HT-29 (cell line): ENCODE data around the gene HVCN1. TPM values are rescaled to one million over a fixed set of nuclear protein-coding genes. Genes with fewer than 3 reads are reported as not detected.

Experiments used
- DNase-seq: peaks from one replicate; pipeline ENCODE4 v3.0.0-alpha.2; 2015; ENCODE audit warnings: low spot score
- total RNA-seq: library from RNA; depleted of rRNA; stranded (reverse); fragments of >200 nt; shearing (Covaris generic); gene quantifications from 2 replicates; pipeline ENCODE4 v1.2.3, GENCODE V29; 2014

HVCN1 gene
- total RNA-seq, 1 experiment from 2014 or later, result not detected

DNA sequence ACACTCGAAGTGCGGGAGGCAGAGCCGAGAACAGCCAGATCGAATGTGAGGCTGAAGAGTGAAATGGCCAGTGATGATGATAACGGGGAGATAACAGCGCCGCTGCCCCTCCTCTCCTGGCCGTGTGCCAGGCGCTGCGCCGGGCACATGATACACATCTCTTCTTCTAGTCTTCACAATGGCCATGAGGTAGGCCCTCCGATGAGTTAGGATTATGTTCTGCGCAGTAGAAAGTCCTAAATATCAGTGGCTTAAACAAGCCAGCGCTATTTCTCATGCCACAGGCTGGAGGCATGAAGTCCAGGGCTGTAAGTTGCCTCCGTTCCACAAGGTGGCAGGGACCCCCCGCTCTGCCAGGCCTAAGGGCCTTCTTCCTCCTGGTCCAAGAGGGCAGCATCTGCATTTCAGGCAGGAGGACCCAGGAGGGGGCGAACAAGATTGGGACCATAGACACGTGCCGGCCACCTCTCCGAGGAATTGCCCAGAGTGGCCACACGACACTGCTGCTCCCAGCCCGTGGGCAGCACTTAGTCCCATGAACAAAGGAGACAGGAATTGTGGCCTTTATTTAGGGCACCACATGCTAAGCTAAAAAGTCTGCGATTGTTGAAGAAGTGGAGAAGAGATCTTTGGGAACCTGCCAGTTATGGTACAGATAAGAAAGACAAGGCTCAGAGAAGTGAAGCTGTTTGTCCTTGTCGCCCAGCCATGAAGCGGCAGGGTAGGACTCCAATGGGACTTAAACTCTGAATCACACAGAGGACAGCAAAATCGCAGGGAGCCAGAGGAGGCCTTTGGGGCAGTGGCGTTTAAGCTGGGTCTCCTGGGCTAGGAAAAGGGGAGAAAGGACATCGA is 10.9 kb upstream of the HVCN1 start:
- no peak for DNase-seq

DNA sequence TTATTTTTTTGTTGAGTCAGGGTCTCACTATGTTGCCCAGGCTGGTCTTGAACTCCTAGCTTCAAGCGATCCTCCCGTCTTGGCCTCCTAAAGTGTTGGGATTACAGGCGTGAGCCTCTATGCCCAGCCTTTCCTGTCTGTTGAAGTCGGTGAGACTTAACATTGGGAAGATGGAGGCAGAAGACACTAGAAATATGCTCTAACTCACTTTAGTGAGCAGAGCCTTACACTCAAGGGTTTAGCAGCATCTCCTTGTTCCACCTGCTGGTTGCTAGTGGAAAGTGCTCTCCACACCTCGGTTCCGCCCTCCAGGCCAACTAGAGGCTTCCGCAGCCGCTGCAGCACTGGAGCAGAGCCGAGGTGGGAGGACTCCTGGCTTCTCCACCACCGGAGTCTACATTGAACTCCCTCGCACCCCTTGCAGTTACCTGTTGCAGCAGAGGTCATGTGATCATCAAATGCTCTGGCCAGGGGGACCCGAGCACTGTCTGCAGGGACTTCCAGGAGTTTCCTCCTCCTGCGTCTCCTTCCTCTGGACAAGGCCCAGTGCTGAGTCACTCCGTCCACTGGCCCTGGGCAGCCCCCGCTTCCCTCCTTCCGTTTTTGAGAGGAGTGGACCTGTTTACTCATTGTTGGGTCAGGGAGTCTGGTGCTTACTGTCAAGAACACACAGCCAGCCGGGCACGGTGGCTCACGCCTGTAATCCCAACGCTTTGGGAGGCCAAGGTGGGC is 9.4 kb upstream of the HVCN1 start:
- peak; percentile 92 for DNase-seq

DNA sequence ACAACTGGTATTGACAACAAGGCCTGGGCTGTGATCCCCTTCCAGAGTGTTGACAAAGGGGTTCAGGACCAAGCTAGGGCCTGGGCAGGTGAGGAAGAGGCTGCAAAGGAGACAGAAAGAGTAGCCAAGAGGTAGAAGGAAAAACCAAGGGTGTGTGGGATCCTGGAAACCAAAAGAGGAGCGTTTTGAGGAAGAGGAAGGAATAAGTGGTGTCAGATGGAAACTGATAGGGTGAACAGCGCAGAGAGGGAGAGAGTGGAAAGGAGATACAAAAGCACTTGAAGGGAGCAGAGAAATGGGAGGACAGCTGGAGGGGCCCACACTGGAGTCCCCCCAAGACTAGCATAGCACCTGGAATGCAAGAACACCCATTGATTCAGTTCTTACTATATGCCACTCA is 8.3 kb upstream of the HVCN1 start:
- DNase-seq, result no peak

DNA sequence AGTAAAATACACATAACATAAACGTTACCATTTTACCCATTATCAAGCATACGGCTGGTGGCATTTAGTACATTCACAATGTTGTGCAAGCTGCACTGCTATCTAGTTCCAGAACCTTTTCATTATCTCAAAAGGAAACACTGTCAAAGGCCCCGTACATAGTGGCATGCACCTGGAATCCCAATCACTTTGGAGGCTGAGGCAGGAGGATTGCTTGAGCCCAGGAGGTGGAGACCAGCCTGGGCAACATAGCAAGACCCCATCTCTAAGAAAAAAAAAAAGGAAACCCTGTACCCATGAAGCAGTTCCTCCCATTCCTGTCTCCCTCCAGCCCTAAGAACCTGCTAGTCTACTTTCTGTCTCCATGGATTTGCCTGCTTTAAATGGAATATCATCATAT is 7.4 kb upstream of the HVCN1 start:
- no peak for DNase-seq

DNA sequence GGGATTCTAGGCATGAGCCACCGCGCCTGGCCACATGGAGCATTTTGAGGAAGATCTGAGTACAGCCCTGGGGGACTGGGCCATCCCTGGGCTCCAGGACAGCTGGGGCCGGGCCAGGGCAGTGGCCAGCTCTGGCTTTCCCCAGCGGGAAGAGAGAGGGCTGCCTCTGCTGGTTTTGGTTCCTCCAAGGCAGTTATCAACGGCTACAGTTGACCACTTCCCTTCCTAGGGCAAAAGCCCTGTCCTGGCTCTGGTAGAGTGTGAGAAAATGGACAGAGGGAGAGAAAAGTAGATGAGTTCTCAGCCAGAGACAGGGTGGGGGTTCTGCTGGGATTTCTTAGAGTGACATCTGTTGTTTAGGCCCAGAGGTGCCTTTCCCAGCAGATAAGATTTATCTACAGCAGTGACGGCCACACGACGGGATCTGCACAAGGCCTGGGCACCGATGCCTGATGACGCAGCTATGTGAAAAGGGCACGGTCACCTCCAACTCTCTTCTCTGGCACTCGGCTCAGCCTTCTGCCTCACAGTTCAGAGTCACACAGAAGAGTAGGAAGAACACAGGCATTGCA is 5.5 kb upstream of the HVCN1 start:
- DNase-seq, result no peak

DNA sequence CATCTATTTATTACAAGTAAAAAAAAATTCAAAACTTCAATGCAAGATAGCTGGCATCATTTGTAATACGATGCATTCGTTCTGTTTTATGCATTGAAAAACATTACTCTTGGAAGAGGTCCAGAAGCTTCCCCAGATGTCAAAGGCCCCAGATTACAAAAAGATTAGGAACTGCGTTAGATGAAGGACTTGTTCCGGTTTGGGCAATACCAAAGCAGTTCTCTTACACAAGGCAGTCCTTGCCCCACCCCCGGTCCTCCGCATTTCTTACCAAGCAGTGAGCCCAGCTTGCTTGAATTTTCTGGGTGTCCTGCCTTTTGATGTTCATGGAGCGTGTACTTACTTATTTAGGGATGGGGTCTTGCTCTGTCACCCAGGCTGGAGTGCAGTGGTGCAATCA is 4.8 kb upstream of the HVCN1 start:
- no peak for DNase-seq

DNA sequence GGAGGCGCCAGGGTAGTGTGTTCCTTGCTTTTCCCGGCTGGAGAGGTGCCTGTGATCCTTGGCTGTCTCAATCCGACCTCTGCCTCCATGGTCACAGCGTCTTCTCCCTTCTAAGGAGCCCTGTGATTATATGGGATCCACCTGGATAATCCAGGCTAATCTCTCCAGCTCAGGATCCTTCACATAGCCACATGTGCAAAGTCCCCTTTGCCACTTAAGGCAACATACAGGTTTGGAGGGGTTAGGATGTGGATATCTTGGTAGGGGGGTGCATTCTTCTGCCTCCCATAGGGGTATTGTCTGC is 1.2 kb upstream of the HVCN1 start:
- no peak for DNase-seq

DNA sequence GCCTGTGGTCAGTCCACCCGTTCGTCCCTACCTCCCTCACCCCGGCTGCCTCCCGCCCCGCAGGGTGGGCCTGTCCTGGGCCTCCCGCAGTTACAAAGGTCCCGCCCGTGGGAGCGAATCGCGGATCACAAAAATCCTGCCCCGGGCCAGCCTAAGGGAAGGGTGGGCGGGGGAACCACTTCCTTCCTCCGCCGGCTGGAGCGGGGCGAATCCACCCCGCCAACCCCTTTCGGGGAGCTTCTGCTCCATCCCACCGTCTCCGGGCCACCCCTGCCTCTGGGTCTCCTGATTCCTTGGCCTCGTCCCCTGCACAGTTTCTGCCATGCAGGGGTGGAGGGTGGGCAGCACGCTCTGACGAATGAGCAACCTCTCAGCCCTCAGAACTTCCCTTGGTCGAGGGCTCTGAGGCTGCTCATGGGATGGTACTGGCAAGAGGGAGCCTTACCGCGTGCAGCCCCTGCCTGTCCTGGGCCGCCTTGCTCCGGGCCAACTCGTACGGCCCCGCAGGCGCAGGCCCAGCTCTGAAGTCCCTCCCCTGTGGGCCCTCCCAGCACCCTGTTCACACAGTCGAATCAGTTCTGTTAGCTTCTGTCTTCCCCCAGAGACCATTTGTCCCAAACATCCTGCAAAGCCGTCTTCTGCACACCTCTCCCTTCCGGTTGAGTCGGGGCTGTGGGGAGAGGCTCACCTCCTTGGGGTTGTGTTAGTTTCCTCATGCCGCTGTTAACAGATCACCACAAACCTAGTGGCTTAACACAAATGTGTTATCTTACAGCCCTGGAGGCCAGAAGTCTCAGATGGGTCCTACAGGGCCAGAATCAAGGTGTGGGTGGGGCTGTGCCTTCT is 589 bp upstream of the HVCN1 start:
- DNase-seq, result no peak

DNA sequence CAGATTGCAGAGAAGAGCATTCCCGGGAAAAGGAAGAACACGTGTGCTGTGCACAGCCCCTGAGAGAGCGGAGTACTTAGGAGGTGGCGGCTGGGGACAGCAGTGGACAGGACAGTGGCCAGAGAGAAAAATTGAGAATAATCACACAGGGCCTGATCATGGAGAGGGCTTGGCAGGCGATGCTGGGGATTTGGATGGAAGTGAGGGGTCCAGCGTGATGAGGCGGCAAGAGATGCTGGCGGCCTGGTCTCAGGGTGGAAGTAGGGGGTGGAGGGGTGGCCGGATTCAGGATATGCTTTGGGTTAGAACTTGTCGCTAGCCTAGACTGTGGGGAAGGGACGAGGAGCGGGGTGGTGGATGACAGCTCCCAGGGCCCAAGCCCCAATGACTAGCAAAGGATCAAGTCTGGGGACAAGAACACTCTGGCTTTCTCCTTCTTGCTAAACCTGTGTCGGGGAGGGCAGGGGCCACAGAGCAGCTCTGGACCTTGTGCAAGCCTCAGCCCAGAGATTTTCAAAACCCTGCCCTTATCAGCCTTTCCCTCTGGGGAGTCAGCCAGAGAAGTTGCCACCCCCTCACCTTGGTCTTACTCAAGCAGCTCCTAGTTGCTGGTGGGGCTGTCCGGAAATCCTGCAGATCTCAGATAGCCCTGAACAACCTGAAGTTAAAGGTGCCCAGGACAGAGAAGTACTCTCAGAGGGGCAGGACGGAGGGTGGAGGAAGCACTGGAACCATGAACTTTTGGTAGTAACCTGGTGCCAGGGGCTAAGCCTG is 1.3 kb downstream of the HVCN1 start:
- DNase-seq, result no peak

DNA sequence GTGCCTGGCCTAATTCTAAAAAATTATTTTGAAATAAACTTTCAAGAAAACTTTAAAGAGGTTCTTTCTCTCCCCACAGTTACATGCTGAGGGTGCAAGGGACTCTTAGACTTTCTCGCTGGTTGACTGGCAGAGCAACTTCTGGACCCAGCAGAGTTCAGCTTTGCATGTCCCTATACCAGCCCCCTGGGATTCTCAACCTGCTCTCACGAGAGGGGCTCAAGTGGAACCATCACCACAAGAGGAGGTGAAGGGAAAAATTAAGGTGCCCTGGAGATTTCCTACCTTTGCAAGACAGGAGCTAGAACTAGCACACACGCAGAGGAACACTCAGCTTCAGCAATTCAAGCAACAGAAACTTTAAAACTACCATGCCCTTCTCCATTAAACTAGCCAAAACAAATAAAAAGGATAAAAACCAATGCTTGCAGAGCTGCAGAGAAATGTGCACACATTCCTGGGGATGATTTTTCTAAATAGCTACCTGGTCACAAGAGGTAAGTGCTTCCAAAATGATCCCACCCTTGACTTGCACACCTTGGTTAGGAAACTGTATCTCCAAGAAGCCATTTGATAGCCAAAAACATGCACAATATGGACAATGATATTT is 2.5 kb downstream of the HVCN1 start:
- no peak for DNase-seq

DNA sequence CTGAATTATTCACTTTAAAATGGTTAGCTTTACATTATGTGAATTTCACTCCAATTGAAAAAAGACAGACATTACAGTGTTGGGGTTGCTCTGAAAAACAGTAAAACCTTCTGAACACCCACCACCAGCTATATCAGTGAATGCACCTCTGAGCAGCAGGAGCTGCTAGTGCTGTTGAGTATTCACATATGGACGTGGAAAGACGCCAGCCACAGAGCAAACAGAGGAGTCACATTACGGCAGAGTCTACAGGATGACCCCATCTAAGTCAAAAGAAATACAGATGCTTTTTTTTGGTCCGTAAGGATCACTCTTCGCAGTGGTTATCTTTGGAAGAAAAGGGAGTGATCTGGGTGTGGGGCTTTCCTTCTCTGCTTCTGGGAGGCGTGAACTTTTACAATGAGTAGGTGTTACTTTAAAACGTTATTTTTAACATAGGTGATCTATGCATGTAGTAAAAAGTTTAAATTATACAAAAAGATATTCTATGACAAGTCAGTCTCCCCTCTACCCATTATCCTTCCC is 4.5 kb downstream of the HVCN1 start:
- DNase-seq, result no peak

DNA sequence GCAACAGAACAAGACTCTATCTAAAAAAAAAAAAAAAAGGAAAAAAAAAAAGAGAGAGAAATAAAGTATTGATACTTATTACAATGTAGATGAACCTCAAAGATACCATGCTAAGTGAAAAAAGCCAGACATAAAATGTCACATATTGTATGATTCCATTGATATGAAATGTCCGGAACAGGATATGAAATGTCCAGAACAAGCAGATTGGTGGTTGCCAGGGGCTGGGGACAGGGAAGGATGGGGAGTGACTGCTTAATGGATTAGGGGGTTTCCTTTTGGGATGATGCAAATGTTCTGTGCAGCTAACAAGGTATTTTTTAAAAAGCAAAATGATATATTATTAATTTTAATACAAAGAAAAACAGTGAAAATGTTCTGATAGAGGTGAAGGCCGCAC is 5.0 kb downstream of the HVCN1 start:
- DNase-seq, result no peak

DNA sequence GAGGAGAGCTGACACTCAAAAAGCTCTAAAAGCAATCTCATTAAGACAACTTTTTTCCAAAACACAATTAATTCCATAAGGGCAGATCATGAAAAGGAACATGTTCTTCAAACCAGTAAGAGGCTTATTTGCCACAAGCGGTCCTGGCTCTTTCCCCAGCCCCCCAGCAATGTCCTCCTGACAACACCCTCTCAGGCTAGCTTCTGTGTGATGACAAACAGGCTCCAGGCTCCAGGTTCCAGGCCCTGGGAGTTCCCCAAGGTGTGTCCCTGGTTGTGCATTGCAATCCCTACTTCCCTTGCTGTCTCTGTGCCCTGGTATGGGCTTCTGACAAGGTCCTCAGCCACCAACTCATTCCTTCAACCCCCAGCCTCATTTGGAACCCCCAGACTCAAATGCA is 8.9 kb downstream of the HVCN1 start:
- DNase-seq, result no peak

DNA sequence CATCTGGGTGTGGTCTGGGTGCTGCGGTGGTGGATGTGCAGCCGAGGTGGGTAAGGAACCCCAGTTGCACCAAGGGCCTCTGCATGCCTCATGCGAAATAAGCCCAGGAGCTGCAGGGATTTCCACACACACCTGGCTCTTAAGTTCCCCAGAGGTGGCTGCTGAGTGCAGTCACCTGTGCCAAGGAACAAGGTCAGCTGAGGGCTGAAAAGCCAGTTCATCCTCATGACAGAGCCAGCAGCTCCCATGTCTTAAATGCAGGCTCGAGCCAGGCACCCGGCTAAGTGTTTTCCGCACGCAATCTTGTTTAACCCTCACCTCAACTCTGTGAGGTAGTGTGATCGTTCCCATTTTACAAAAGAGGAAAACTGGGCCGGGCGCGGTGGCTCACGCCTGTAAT is 9.7 kb downstream of the HVCN1 start:
- DNase-seq, result no peak

DNA sequence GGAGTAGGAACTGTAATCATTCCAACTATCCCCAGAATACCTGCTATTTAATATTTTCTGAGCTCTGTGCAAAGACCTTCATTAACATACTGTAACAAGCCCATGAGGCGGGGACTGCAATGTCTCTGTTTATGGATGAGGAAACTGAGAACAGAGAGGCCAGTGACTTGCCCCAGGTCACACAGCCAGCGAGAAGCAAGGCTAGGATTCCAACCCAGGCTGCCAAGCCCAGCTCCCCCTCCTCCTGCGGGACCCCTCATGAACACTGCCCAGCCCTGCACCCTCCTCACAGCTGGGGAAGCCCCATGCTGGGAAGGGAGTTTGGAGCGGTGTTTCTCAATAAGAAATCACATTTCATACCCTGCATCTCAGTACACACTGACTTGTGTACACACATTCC is 10.9 kb downstream of the HVCN1 start:
- DNase-seq, result no peak

DNA sequence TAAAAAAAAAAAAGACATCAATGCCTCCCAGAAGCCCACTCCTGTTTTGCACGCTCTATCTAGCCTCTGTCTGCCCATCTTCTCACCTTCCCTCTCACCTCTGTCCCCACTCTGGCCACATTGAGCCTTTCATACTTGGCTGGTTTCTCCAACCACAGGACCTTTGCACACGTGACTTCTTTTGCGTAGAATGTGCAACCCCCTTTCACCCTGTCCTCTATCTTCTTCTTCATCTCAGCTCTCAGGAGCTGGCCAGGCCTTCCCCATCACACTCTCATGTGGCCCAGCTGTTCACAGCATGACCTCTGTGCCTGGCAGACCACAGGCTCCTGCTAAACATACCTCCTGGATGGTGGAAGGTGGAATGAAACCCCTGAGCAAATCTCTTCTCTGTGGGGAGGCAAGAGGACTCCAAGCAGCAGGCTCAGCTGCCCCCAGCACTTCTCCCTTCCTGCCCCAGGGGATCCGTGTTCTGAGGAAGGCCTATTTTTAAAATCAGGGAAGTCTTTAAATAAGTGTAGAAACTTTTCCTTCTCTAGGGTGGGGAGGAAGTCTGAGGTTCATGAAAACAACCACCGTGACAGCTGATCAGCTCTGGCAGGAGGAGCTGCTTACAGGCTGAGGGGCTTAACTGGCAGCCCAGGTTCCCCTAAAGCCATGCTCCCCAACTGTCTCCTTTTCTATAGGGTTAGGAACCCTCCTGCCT is 11.6 kb downstream of the HVCN1 start:
- no peak for DNase-seq

DNA sequence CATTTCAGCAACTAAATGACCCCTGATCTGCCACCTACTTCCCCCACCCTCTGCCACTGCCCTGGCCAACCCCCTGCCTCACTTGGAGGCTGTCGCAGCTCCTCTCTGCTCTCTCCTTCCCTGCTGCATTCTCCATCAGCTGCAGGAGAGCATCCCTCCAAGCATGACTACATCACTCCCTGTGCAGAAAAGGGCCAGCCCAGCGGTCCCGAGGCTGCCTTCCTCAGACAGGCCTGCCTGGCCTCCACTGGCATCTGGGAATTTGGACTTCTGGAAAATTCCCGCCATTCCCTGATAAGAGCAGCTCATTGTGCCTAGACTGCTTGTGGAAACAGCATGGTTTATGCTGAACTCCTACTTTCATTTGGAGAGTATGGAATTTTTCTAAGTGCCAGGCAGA is 12.7 kb downstream of the HVCN1 start:
- no peak for DNase-seq

DNA sequence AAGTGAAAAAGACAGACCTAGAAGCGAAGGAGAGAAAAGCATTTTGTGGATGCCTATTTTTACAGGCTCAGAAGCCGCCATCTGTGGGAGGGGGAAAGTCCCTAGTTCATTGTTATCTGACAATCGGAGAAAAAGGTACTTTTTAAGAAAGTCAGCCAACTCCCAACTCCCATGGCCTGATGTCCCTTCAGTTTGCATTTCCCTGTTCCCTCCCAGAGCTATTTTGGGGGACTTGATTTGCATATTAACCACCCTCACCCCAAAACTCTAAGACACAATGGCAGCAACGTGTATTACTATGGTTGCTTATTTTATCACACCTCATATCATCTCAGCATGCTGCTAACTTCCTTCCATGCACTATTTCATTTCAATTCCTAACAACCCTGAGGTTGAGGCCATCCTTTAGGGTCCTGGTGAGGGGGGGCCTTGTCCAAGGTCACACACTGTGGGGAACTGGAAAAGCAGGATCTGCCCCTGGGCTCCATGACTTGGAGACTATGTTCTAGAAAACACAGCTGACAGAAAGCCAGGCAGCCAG is 18.7 kb downstream of the HVCN1 start:
- no peak for DNase-seq

DNA sequence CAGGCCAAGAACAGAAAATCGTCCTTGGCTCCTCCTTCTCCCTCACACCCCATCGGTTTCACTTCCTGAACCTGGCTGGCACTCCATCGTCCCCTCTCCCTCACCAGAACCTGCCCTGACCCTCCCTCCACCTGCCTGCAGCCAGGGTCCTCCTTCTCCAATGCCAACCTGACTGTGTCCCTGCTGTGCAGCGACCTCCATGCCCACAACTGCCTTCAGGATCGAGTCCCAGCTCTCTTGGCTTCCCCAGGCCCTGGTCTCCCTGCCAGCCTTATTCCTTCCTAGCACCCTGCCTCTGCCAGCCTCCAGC is 19.8 kb downstream of the HVCN1 start:
- no peak for DNase-seq
